Hepatocyte (in vitro differentiated cells): ENCODE data around the gene PLPPR1. TPM values are rescaled to one million over a fixed set of nuclear protein-coding genes. Genes with fewer than 3 reads are reported as not detected.

ENCODE experiments used
- DNase-seq: peaks from one replicate; pipeline ENCODE4 v3.0.0-alpha.2; 2016; ENCODE audit warnings: low spot score
- H2AFZ ChIP-seq: fragments of 200-600 bp; sonication (generic); 2 replicates; pipeline ENCODE4 v1.6.0; 2016; ENCODE audit warnings: antibody characterized with exemption, mild to moderate bottlenecking
- H3K27ac ChIP-seq: fragments of 200-600 bp; sonication (generic); 2 replicates; pipeline ENCODE4 v1.5.1; 2016; ENCODE audit warnings: mild to moderate bottlenecking
- H3K27me3 ChIP-seq: fragments of 200-600 bp; sonication (generic); 2 replicates; pipeline ENCODE4 v1.6.1; 2016
- H3K36me3 ChIP-seq: fragments of 200-600 bp; sonication (generic); replicated peaks from 2 replicates; pipeline ENCODE4 v1.5.1; 2016; ENCODE audit warnings: low read depth; ENCODE audit not compliant: insufficient read depth
- H3K4me1 ChIP-seq: fragments of 200-600 bp; sonication (generic); 2 replicates; pipeline ENCODE4 v1.5.1; 2016; ENCODE audit warnings: mild to moderate bottlenecking, moderate library complexity; ENCODE audit not compliant: insufficient read depth
- H3K4me2 ChIP-seq: fragments of 200-600 bp; sonication (generic); 2 replicates; pipeline ENCODE4 v1.6.0; 2016
- H3K4me3 ChIP-seq: fragments of 200-600 bp; sonication (generic); 2 replicates; pipeline ENCODE4 v1.5.1; 2016; ENCODE audit warnings: mild to moderate bottlenecking
- H3K79me2 ChIP-seq: fragments of 200-600 bp; sonication (generic); 2 replicates; pipeline ENCODE4 v1.6.0; 2017; ENCODE audit warnings: mild to moderate bottlenecking
- H3K9me2 ChIP-seq: fragments of 200-600 bp; sonication (generic); replicated peaks from 2 replicates; pipeline ENCODE4 v1.6.0; 2017; ENCODE audit warnings: mild to moderate bottlenecking; ENCODE audit not compliant: insufficient read depth
- H3K9me3 ChIP-seq: fragments of 200-600 bp; sonication (generic); 2 replicates; pipeline ENCODE4 v1.5.1; 2016; ENCODE audit warnings: low read depth, mild to moderate bottlenecking
- H4K20me1 ChIP-seq: fragments of 200-600 bp; sonication (generic); 2 replicates; pipeline ENCODE4 v1.6.0; 2016; ENCODE audit warnings: mild to moderate bottlenecking; ENCODE audit not compliant: insufficient read depth, poor library complexity, severe bottlenecking
- EZH2 ChIP-seq: fragments of 200-600 bp; sonication (generic); IDR thresholded peaks from 2 replicates; pipeline ENCODE4 v1.6.1; 2016; ENCODE audit warnings: antibody characterized with exemption, mild to moderate bottlenecking, borderline replicate concordance
- EZH2phosphoT487 ChIP-seq: fragments of 200-600 bp; sonication (generic); IDR thresholded peaks from one replicate; pipeline ENCODE4 v1.6.1; 2018; ENCODE audit warnings: antibody characterized with exemption, mild to moderate bottlenecking, low read depth, moderate library complexity; ENCODE audit not compliant: unreplicated experiment, severe bottlenecking
- WGBS: methylation state at CpG from one replicate; pipeline ENCODE4 v1.1.6; 2016; ENCODE audit warnings: low lambda C conversion rate; ENCODE audit errors: missing lambda C conversion rate; 5-methylcytosine and 5-hydroxymethylcytosine counted together
- polyA plus RNA-seq: library from polyadenylated mRNA; unstranded; fragments of >200 nt; fragmentation: Nextera tagmentation; extraction: Ambion mirVana; gene quantifications from 2 replicates; pipeline ENCODE4 v1.2.1, GENCODE V29; 2016
- total RNA-seq: library from RNA; depleted of rRNA; stranded (reverse); fragments of >200 nt; gene quantifications from 2 replicates; pipeline ENCODE4 v1.2.3, GENCODE V29; 2014
- TF ChIP-seq, protein P1 (sequence below): fragments of 200-600 bp; sonication (generic); IDR thresholded peaks from 2 replicates; pipeline ENCODE4 v1.5.1; 2016; ENCODE audit warnings: antibody characterized with exemption, mild to moderate bottlenecking; ENCODE audit not compliant: poor library complexity

The PLPPR1 gene
- total and polyA plus RNA-seq, 2 experiments from 2014 or later: 0.27 to 2.1 TPM

GRCh38 chr9:101117161-101117560 is 88.6 kb downstream of the PLPPR1 start:
- H2AFZ ChIP-seq: no peak overlapping the region
- TF ChIP-seq EZH2phosphoT487 (no peak), EZH2 (no peak)
- TF ChIP-seq, protein P1, sequence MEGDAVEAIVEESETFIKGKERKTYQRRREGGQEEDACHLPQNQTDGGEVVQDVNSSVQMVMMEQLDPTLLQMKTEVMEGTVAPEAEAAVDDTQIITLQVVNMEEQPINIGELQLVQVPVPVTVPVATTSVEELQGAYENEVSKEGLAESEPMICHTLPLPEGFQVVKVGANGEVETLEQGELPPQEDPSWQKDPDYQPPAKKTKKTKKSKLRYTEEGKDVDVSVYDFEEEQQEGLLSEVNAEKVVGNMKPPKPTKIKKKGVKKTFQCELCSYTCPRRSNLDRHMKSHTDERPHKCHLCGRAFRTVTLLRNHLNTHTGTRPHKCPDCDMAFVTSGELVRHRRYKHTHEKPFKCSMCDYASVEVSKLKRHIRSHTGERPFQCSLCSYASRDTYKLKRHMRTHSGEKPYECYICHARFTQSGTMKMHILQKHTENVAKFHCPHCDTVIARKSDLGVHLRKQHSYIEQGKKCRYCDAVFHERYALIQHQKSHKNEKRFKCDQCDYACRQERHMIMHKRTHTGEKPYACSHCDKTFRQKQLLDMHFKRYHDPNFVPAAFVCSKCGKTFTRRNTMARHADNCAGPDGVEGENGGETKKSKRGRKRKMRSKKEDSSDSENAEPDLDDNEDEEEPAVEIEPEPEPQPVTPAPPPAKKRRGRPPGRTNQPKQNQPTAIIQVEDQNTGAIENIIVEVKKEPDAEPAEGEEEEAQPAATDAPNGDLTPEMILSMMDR: no peak
- no peak overlapping the region for H3K27ac ChIP-seq
- 15% methylated on average over 1 of the region's 1 CpG for WGBS
- no peaks in the 10 kb centered on the region for H3K79me2 ChIP-seq
- no peaks in the 10 kb centered on the region for H4K20me1 ChIP-seq
- no peaks in the 10 kb centered on the region for H3K36me3 ChIP-seq
- DNase-seq: no peak
- H3K4me3 ChIP-seq: no peak overlapping the region
- no peaks in the 10 kb centered on the region for H3K9me2 ChIP-seq
- no peaks in the 10 kb centered on the region for H3K4me1 ChIP-seq
- H3K27me3 ChIP-seq: no peaks in the 10 kb centered on the region
- H3K9me3 ChIP-seq: no peaks in the 10 kb centered on the region
- no peak overlapping the region for H3K4me2 ChIP-seq

- no peak for TF ChIP-seq EZH2
- TF ChIP-seq, protein P1: peak; percentile 80
- H3K27ac ChIP-seq: no peak overlapping the region
- H3K4me3 ChIP-seq: no peak overlapping the region
- H3K9me3 ChIP-seq: no peaks in the 10 kb centered on the region
- no peaks in the 10 kb centered on the region for H3K4me1 ChIP-seq
- H3K27me3 ChIP-seq: no peaks in the 10 kb centered on the region
- peak; percentile 75 for DNase-seq
- H3K4me2 ChIP-seq: no peak overlapping the region
- no peak overlapping the region for H2AFZ ChIP-seq
- H4K20me1 ChIP-seq: no peaks in the 10 kb centered on the region
- H3K36me3 ChIP-seq: no peaks in the 10 kb centered on the region
- no peaks in the 10 kb centered on the region for H3K9me2 ChIP-seq
- WGBS: 38% methylated on average over 3 of the region's 3 CpGs
- H3K79me2 ChIP-seq: no peaks in the 10 kb centered on the region
Measured at GRCh38 chr9:101119206-101119819, 90.8 kb downstream of the PLPPR1 start.

GRCh38 chr9:101121836-101122399 is 93.4 kb downstream of the PLPPR1 start:
- 39% methylated on average over 2 of the region's 2 CpGs for WGBS

More at GRCh38 chr9:101121836-101122399, 93.4 kb downstream of the PLPPR1 start:
- Histone ChIP-seq H3K27ac (no peak overlapping the region), H3K9me2 (no peaks in the 10 kb centered on the region), H3K4me1 (no peaks in the 10 kb centered on the region), H3K4me2 (no peak overlapping the region), H2AFZ (no peak overlapping the region), H3K9me3 (no peaks in the 10 kb centered on the region), H3K79me2 (no peaks in the 10 kb centered on the region), H4K20me1 (no peaks in the 10 kb centered on the region), H3K4me3 (no peak overlapping the region), H3K27me3 (no peaks in the 10 kb centered on the region), H3K36me3 (no peaks in the 10 kb centered on the region)
- no peak for DNase-seq
- no peak for TF ChIP-seq EZH2phosphoT487
- TF ChIP-seq, protein P1: no peak
